Activated naive CD4-positive, alpha-beta T cell treated with anti-CD3 and anti-CD28 coated beads, Interleukin-2, amount 50 U/mL, for 24 hours (primary cell): Measurements from ENCODE around the gene C14orf132.

ENCODE experiments used
- H3K27ac Mint-ChIP-seq: one replicate; pipeline ENCODE4 v1.8.0; 2021; ENCODE audit warnings: mild to moderate bottlenecking, mixed read lengths
- H3K27me3 Mint-ChIP-seq: one replicate; pipeline ENCODE4 v1.8.0; 2021; ENCODE audit warnings: mixed read lengths
- H3K36me3 Mint-ChIP-seq: one replicate; pipeline ENCODE4 v1.8.0; 2021; ENCODE audit warnings: mixed read lengths
- H3K4me1 Mint-ChIP-seq: one replicate; pipeline ENCODE4 v1.8.0; 2021; ENCODE audit warnings: mixed read lengths
- H3K4me3 Mint-ChIP-seq: one replicate; pipeline ENCODE4 v1.8.0; 2021; ENCODE audit warnings: mild to moderate bottlenecking, mixed read lengths
- H3K9me3 Mint-ChIP-seq: one replicate; pipeline ENCODE4 v1.8.0; 2021; ENCODE audit warnings: mixed read lengths

The C14orf132 gene

GRCh38 chr14:96030108-96030760 is 8.9 kb upstream of the C14orf132 start:
- no peak overlapping the region for H3K27ac Mint-ChIP-seq
- H3K4me1 Mint-ChIP-seq: peaks cover 22% of the 10 kb centered on the region

DNA sequence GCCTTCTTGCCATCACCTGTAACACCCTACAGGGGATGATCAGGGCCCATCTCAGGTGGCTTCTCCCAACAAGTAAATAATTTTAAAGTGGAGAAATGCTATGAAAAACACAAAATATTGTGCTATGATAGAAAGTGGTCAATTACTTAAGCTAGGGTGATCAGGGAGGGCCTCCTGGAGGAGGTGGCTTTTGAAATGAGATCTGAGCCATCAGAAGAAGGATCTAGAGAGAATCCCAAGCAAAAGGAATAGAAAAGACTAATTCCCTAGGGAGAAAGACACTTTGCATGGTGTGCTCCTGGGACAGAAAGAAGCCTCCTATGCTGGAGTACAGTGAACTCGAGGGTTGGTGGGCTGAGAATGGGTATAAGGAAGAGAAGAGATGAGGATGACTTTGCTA is 7.5 kb upstream of the C14orf132 start:
- Mint-ChIP-seq H3K27me3 (no peaks in the 10 kb centered on the region), H3K36me3 (no peaks in the 10 kb centered on the region), H3K27ac (no peak overlapping the region), H3K9me3 (no peaks in the 10 kb centered on the region), H3K4me1 (peaks cover 24% of the 10 kb centered on the region), H3K4me3 (no peak overlapping the region)

More at GRCh38 chr14:96030108-96030760, 8.9 kb upstream of the C14orf132 start:
- no peaks in the 10 kb centered on the region for H3K27me3 Mint-ChIP-seq
- H3K9me3 Mint-ChIP-seq: no peaks in the 10 kb centered on the region
- H3K36me3 Mint-ChIP-seq: no peaks in the 10 kb centered on the region
- no peak overlapping the region for H3K4me3 Mint-ChIP-seq

DNA sequence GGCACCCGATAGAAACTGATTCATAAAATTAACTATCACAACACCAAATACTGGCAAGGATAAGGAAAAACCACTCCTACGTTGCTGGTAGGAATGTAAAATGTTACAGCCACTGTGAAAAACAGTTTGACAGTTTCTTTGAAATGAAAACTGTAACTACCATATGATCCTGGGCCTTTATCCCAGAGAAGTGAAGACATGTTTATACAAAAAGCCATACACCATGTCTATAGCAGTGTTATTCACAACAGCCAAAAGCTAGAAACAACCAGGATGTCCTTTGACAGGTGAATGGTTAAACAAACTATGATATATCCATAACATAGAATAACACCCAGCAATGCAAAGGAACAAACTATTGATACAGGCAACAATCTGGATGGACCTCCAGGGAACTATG is 3.7 kb upstream of the C14orf132 start:
- H3K4me3 Mint-ChIP-seq: no peak overlapping the region
- no peak overlapping the region for H3K27ac Mint-ChIP-seq
- peaks cover 30% of the 10 kb centered on the region for H3K4me1 Mint-ChIP-seq
- H3K27me3 Mint-ChIP-seq: peaks cover 3% of the 10 kb centered on the region
- H3K36me3 Mint-ChIP-seq: no peaks in the 10 kb centered on the region
- no peaks in the 10 kb centered on the region for H3K9me3 Mint-ChIP-seq

- Mint-ChIP-seq H3K4me3 (peak overlapping the region; percentile 71), H3K9me3 (no peaks in the 10 kb centered on the region), H3K4me1 (peaks cover 30% of the 10 kb centered on the region), H3K27ac (peak overlapping the region; percentile 5), H3K27me3 (peaks cover 17% of the 10 kb centered on the region), H3K36me3 (no peaks in the 10 kb centered on the region)
These were observed 1.1 kb upstream of the C14orf132 start for GRCh38 chr14:96037891-96038557.

DNA sequence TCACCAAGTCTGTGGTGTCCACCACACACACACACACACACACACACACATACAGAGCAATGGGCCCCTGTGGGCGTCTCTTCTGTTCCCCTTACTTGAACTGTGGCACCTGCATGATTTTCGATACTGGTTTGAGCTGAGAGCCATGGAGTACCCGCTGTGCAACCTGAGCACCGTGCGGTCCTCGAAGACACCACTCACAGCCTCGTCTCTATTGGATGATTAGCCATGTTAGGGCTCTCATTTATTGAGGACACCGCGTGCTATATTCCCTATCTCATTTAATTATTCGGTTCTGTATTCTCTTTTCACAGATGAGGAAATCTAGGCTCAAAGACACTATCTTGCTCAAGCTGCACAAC is 623 bp upstream of the C14orf132 start:
- H3K4me1 Mint-ChIP-seq: peaks cover 30% of the 10 kb centered on the region
- H3K36me3 Mint-ChIP-seq: no peaks in the 10 kb centered on the region
- H3K4me3 Mint-ChIP-seq: peak overlapping the region; percentile 71
- H3K27ac Mint-ChIP-seq: no peak overlapping the region
- no peaks in the 10 kb centered on the region for H3K9me3 Mint-ChIP-seq
- peaks cover 17% of the 10 kb centered on the region for H3K27me3 Mint-ChIP-seq

DNA sequence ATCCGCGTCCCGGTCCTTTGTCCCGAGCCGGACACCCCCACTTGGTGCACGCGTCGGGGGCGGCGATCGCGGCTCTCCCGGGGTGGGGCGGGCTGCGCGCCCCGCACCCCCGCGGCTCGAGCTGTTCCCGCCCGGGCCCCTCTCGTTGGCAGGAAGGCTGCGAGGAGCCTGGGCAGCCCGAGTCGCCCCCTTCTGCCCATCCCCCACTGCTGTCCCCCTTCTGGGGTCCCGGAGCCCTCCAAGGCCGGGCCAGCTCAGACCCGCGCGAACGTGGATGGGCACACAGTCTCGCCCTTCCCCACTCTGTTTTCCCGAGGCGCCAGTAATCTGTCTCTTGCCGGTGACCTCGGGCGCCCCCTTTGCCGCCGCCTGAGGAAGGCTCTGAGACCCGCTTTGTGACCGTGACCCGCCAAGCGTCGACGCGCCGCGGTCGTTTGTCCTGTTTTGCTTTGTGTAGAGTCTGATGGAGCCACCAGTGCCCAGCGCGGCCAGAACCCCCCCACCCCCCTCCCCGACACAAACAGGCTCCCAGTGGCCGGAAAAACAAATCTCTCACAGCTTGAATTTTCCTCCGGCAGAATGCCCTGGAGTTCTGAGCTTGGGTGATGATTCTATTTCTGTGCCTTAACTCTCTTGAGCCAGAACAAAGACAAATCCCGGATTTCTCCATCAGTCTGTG is 610 bp downstream of the C14orf132 start:
- peaks cover 30% of the 10 kb centered on the region for H3K4me1 Mint-ChIP-seq
- H3K27me3 Mint-ChIP-seq: peaks cover 17% of the 10 kb centered on the region
- H3K4me3 Mint-ChIP-seq: peak overlapping the region; percentile 85
- H3K36me3 Mint-ChIP-seq: no peaks in the 10 kb centered on the region
- no peak overlapping the region for H3K27ac Mint-ChIP-seq
- no peaks in the 10 kb centered on the region for H3K9me3 Mint-ChIP-seq

DNA sequence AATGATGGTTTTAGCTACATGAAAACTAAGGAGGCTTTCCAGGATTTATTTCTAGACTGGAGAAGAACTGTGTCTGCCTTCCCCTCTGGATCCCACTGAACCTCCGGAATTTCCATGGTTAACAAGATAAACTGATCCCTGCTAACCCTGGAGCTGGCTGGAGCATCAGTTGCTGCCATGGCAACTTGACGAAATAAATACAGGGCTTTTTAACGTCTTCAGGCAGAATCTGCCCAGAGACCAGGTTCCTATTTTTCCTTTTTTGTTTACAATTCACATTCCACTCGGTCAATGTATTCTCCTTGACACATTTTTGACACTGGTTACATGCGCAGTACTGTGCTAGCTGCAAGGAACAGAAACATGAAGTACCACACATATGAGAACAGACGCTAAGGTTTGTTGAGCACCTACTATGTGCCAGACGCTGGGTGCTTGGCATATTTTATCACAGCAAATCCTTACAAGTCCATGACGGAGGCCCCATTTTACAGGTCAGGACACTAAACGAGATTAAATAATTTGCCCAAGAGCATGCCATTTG is 1.7 kb downstream of the C14orf132 start:
- H3K4me3 Mint-ChIP-seq: peak overlapping the region; percentile 85
- H3K27me3 Mint-ChIP-seq: peaks cover 17% of the 10 kb centered on the region
- H3K4me1 Mint-ChIP-seq: peaks cover 26% of the 10 kb centered on the region
- H3K27ac Mint-ChIP-seq: no peak overlapping the region
- no peaks in the 10 kb centered on the region for H3K36me3 Mint-ChIP-seq
- H3K9me3 Mint-ChIP-seq: no peaks in the 10 kb centered on the region

GRCh38 chr14:96042248-96042930 is 3.2 kb downstream of the C14orf132 start:
- Mint-ChIP-seq H3K4me1 (peaks cover 20% of the 10 kb centered on the region), H3K9me3 (no peaks in the 10 kb centered on the region), H3K4me3 (no peak overlapping the region), H3K36me3 (no peaks in the 10 kb centered on the region), H3K27ac (no peak overlapping the region), H3K27me3 (peaks cover 17% of the 10 kb centered on the region)

DNA sequence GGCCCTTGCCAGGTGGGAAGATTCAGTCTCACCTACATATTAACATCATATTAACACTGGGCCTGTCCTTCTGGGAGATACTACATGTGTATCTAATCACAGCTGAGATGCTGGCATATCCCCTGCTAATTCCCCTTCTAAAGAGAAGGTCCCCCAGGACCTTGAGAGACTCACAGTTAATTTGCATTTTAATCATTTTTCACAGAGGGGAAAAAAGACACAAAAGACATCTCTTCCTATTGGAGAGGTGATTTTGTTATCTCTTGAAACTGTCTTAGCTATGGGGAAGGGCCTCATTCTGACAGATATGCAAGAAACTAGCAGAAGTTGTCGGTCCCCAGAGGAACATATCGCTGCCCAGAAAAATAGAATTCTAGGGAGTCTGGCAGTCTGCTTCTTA is 7.5 kb downstream of the C14orf132 start:
- H3K4me3 Mint-ChIP-seq: no peak overlapping the region
- H3K27ac Mint-ChIP-seq: no peak overlapping the region
- no peaks in the 10 kb centered on the region for H3K4me1 Mint-ChIP-seq
- peaks cover 2% of the 10 kb centered on the region for H3K36me3 Mint-ChIP-seq
- no peaks in the 10 kb centered on the region for H3K9me3 Mint-ChIP-seq
- H3K27me3 Mint-ChIP-seq: peaks cover 6% of the 10 kb centered on the region

- peaks cover 2% of the 10 kb centered on the region for H3K36me3 Mint-ChIP-seq
- no peak overlapping the region for H3K27ac Mint-ChIP-seq
- peaks cover 3% of the 10 kb centered on the region for H3K27me3 Mint-ChIP-seq
- no peaks in the 10 kb centered on the region for H3K9me3 Mint-ChIP-seq
- no peaks in the 10 kb centered on the region for H3K4me1 Mint-ChIP-seq
- H3K4me3 Mint-ChIP-seq: no peak overlapping the region
These were observed 7.9 kb downstream of the C14orf132 start for GRCh38 chr14:96047101-96047500.

- Mint-ChIP-seq H3K36me3 (peaks cover 2% of the 10 kb centered on the region), H3K9me3 (no peaks in the 10 kb centered on the region), H3K27ac (no peak overlapping the region), H3K4me1 (no peaks in the 10 kb centered on the region), H3K4me3 (no peak overlapping the region), H3K27me3 (peaks cover 2% of the 10 kb centered on the region)
These were observed 10.8 kb downstream of the C14orf132 start for GRCh38 chr14:96049932-96050331.

GRCh38 chr14:96050482-96050881 is 11.3 kb downstream of the C14orf132 start:
- Mint-ChIP-seq H3K9me3 (no peaks in the 10 kb centered on the region), H3K27me3 (peaks cover 2% of the 10 kb centered on the region), H3K27ac (no peak overlapping the region), H3K4me1 (no peaks in the 10 kb centered on the region), H3K36me3 (peaks cover 2% of the 10 kb centered on the region), H3K4me3 (no peak overlapping the region)

- H3K9me3 Mint-ChIP-seq: no peaks in the 10 kb centered on the region
- H3K4me1 Mint-ChIP-seq: no peaks in the 10 kb centered on the region
- peaks cover 2% of the 10 kb centered on the region for H3K36me3 Mint-ChIP-seq
- no peak overlapping the region for H3K27ac Mint-ChIP-seq
- H3K4me3 Mint-ChIP-seq: no peak overlapping the region
- H3K27me3 Mint-ChIP-seq: peaks cover 2% of the 10 kb centered on the region
These were observed 12.1 kb downstream of the C14orf132 start for GRCh38 chr14:96051231-96051630.

- Mint-ChIP-seq H3K27ac (no peak overlapping the region), H3K27me3 (peaks cover 2% of the 10 kb centered on the region), H3K9me3 (no peaks in the 10 kb centered on the region), H3K4me3 (no peak overlapping the region), H3K4me1 (no peaks in the 10 kb centered on the region), H3K36me3 (peaks cover 2% of the 10 kb centered on the region)
These were observed 12.7 kb downstream of the C14orf132 start for GRCh38 chr14:96051642-96052540.
